ENCODE data around the gene FFAR3. TPM values are rescaled to one million over a fixed set of nuclear protein-coding genes. Genes with fewer than 3 reads are reported as not detected.

The FFAR3 gene
- total and polyA plus RNA-seq, 2 of the 8 experiments (the other 6 are each of a cell fraction or from before 2014, with no cell fraction given) = not detected

- CTCF ChIA-PET (ENCODE audit: partially characterized antibody) = interaction anchor here (0.7 kb wide), 1 partner anchor 116 kb away, joined by 3 read pairs; the partner anchor contains the start of gene HAMP
- POLR2A ChIA-PET (ENCODE audit: partially characterized antibody) = no interaction called here
- Histone ChIP-seq H4K8ac (ENCODE audit: extremely low read depth, insufficient read depth, low read length) (no peak overlapping the region), H3K79me1 (ENCODE audit: low read depth, low read length) (no peaks in the 10 kb centered on the region), H4K91ac (replicated peaks; ENCODE audit: insufficient read length, low read length) (no peak overlapping the region), H3K9ac (replicated peaks in 1 of 4; ENCODE audit: extremely low read depth in 1 of 4, low read depth in 3 of 4, low read length in 3 of 4) (no peak overlapping the region), H3K4me1 (replicated peaks in 1 of 4; ENCODE audit: control insufficient read depth in 3 of 4, insufficient read depth in 4 of 4, low read length in 3 of 4) (no peaks in the 10 kb centered on the region), H3K4me2 (ENCODE audit: insufficient read depth in 1 of 2, low read depth in 2 of 2, low read length in 2 of 2) (no peak overlapping the region), H3K9me3 (ENCODE audit: insufficient read depth in 2 of 2, low read depth in 1 of 2, low read length in 1 of 2) (no peaks in the 10 kb centered on the region), H3K14ac (ENCODE audit: insufficient read length) (no peak overlapping the region), H3K79me2 (ENCODE audit: control insufficient read depth in 1 of 2, insufficient read depth in 2 of 2, low read length in 2 of 2) (no peaks in the 10 kb centered on the region), H2AFZ (ENCODE audit: low read length) (no peak overlapping the region), H3K27me3 (replicated peaks in 1 of 4; ENCODE audit: control insufficient read depth in 3 of 4, extremely low read depth in 1 of 4, insufficient read depth in 3 of 4, low read length in 3 of 4) (no peaks in the 10 kb centered on the region; a peak in 1 of 7 replicates), H3K27ac (ENCODE audit: low read depth, low read length) (no peak overlapping the region), H3K23ac (ENCODE audit: insufficient read length) (no peak overlapping the region), H2BK15ac (ENCODE audit: low read length) (no peak overlapping the region), H3K4ac (replicated peaks; ENCODE audit: insufficient read length, low read depth, low read length) (no peak overlapping the region), H2BK120ac (replicated peaks; ENCODE audit: low read depth, low read length) (no peak overlapping the region), H3K23me2 (ENCODE audit: low read depth, low read length) (no peaks in the 10 kb centered on the region), H2BK20ac (ENCODE audit: low read length) (no peak overlapping the region), H4K5ac (ENCODE audit: insufficient read length, low read depth, low read length) (no peak overlapping the region), H3K18ac (ENCODE audit: extremely low read depth, low read length) (no peak overlapping the region), H4K20me1 (replicated peaks in 1 of 2; ENCODE audit: control insufficient read depth in 1 of 2, insufficient read depth in 2 of 2, low read length in 2 of 2) (no peaks in the 10 kb centered on the region), H2AK5ac (ENCODE audit: low read depth, low read length) (no peak overlapping the region), H3K4me3 (ENCODE audit: extremely low read depth in 1 of 4, insufficient read depth in 2 of 4, low read depth in 3 of 4, low read length in 4 of 4) (no peak overlapping the region), H3K36me3 (ENCODE audit: control insufficient read depth in 2 of 4, insufficient read depth in 4 of 4, low read length in 3 of 4) (no peaks in the 10 kb centered on the region; a peak in 1 of 8 replicates), H3K56ac (replicated peaks; ENCODE audit: insufficient read length, low read depth, low read length) (no peak overlapping the region), H2BK5ac (ENCODE audit: low read depth, low read length) (no peak overlapping the region), H2BK12ac (ENCODE audit: low read depth, low read length) (no peak overlapping the region)
- TF ChIP-seq YY1 (IDR thresholded peaks at IDR 0.05; ENCODE audit: low read depth, low read length) (no peak), TEAD4 (IDR thresholded peaks at IDR 0.05; ENCODE audit: low read depth, low read length) (no peak), SIRT6 (IDR thresholded peaks at IDR 0.05; ENCODE audit: low read length) (no peak), CREB1 (IDR thresholded peaks at IDR 0.05) (no peak), BCL11A (IDR thresholded peaks at IDR 0.05; ENCODE audit: low read depth in 2 of 2, low read length in 2 of 2) (no peak), BACH1 (IDR thresholded peaks at IDR 0.05; ENCODE audit: low read length) (no peak), FOSL1 (IDR thresholded peaks at IDR 0.05; ENCODE audit: insufficient read depth, low read depth, low read length) (no peak), RXRA (IDR thresholded peaks at IDR 0.05; ENCODE audit: insufficient read depth, low read depth, low read length) (no peak), CBX5 (IDR thresholded peaks at IDR 0.05; ENCODE audit: low read depth, low read length) (no peak), CEBPB (IDR thresholded peaks at IDR 0.05; ENCODE audit: low read depth, low read length) (no peak), GTF2F1 (IDR thresholded peaks at IDR 0.05; ENCODE audit: borderline replicate concordance, low read depth, low read length) (no peak), POU5F1 (IDR thresholded peaks at IDR 0.05; ENCODE audit: low read depth, low read length) (no peak), EGR1 (IDR thresholded peaks at IDR 0.05; ENCODE audit: borderline replicate concordance, low read depth, low read length) (no peak)
- DNase-seq (ENCODE audit: low read depth in 1 of 2, low spot score in 2 of 2) (no peak), FAIRE-seq (no peak)
- 84% methylated on average over 12 of the region's 12 CpGs; no CpG with 5 or more reads in 1 of the 2 experiments for WGBS, 2 experiments (ENCODE audit: extremely low coverage in 1 of 2, insufficient coverage in 1 of 2, insufficient read length in 1 of 2, insufficient replicate concordance in 2 of 2, low coverage in 1 of 2, low lambda C conversion rate in 2 of 2, missing lambda C conversion rate in 1 of 2)
Observed at GRCh38 chr19:35398570-35398969, 40.3 kb downstream of the FFAR3 start.

Data from H1 (cell line).